ENCODE results near the gene FKBP5. TPM values are rescaled to one million over a fixed set of nuclear protein-coding genes. Genes with fewer than 3 reads are reported as not detected.
A peak's percentile ranks its signal among the peaks of the same experiment; 100 is the strongest.

The FKBP5 gene
- total and polyA plus RNA-seq, 2 experiments from 2014 or later: 73.6 to 254 TPM

DNA sequence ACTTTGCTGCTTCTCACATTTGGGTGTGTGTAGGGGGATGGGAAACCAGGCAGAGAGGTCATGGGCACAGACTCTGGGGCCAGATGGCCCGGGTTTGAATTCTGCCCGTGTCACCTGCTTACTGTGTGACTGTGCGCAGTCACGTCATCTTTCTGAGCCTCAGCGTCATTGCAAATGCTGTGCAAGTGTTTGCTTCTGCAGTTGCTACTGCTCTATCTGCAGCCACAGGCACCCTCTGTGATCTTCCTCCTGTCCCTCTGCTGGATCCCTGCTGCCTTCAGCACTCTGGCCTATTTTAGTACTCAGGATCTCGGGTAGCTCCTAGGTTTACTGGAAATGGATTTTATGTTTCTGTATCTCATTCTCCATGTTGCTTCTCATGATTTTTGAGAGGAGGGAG lies 135.4 kb downstream of the FKBP5 start:
- no peak overlapping the region for H2AFZ ChIP-seq

DNA sequence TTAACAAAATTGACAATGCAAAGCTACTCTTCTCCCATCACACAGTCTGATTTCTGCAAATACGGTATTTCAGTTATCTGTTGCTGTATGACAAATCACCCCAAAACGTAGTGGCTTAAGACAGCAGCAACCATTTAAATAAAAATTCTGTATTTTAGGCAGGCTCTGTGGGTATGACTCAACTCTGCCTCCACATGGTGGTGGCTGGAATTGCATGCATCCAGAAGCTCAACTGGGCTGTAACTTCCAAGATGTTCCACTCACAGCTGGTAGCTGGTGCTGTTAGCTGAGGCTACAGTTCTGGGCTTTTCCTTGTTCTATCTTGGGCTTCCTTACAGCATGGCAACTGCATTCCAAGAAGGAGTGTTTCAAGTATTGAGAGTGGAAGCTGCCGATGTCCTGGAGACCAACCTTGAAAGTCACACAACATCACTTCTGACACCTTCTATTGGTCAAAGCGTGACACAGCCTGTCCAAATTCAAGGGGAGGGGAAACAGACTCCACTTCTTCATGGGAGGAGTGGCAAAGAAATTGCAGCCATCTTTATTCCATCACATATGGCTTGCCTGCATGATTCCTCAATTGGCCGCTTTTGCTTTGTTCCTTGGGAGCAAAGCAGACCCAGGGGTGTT lies 136.3 kb downstream of the FKBP5 start:
- WGBS (ENCODE audit: low lambda C conversion rate, missing lambda C conversion rate): 78% methylated on average over 5 of the region's 5 CpGs
- H2AFZ ChIP-seq: no peak overlapping the region

More for the DNA sequence above, 135.4 kb downstream of the FKBP5 start:
- Histone ChIP-seq H3K9me2 (replicated peaks; ENCODE audit: insufficient read depth) (no peaks in the 10 kb centered on the region), H3K4me2 (no peak overlapping the region), H3K27me3 (no peaks in the 10 kb centered on the region), H4K20me1 (ENCODE audit: insufficient read depth, poor library complexity, severe bottlenecking) (no peaks in the 10 kb centered on the region), H3K9me3 (ENCODE audit: low read depth) (no peaks in the 10 kb centered on the region), H3K4me3 (no peak overlapping the region), H3K27ac (no peak overlapping the region), H3K4me1 (ENCODE audit: insufficient read depth) (no peaks in the 10 kb centered on the region), H3K79me2 (no peaks in the 10 kb centered on the region), H3K36me3 (replicated peaks; ENCODE audit: insufficient read depth, low read depth) (no peaks in the 10 kb centered on the region)
- TF ChIP-seq EZH2 (IDR thresholded peaks at IDR 0.05; ENCODE audit: borderline replicate concordance): no peak
- TF ChIP-seq, protein P1, sequence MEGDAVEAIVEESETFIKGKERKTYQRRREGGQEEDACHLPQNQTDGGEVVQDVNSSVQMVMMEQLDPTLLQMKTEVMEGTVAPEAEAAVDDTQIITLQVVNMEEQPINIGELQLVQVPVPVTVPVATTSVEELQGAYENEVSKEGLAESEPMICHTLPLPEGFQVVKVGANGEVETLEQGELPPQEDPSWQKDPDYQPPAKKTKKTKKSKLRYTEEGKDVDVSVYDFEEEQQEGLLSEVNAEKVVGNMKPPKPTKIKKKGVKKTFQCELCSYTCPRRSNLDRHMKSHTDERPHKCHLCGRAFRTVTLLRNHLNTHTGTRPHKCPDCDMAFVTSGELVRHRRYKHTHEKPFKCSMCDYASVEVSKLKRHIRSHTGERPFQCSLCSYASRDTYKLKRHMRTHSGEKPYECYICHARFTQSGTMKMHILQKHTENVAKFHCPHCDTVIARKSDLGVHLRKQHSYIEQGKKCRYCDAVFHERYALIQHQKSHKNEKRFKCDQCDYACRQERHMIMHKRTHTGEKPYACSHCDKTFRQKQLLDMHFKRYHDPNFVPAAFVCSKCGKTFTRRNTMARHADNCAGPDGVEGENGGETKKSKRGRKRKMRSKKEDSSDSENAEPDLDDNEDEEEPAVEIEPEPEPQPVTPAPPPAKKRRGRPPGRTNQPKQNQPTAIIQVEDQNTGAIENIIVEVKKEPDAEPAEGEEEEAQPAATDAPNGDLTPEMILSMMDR (IDR thresholded peaks at IDR 0.05; ENCODE audit: poor library complexity): no peak
- TF ChIP-seq EZH2phosphoT487 (IDR thresholded peaks at IDR 0.05; ENCODE audit: low read depth, severe bottlenecking, unreplicated experiment): no peak
- no peak for DNase-seq (ENCODE audit: low spot score)
- 91% methylated on average over 6 of the region's 6 CpGs for WGBS (ENCODE audit: low lambda C conversion rate, missing lambda C conversion rate)

DNA sequence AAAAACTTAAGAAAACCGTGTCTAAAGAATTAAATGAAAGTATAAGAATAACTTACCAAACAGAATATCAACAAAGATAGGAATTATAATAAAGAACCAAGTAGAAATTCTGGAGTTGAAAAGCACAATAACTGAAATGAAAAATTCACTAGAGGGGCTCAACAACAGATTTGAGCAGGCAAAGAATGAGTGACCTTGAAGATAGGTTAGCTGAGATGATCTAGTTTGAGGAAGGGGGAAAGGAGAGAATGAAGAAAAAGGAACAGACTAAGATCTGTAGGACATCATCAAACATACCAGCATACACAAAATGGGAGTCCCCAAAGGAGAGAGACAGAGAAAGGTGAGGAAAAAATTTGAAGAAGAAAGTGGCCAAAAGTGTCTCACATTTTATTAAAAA lies 138.3 kb downstream of the FKBP5 start:
- H3K9me2 ChIP-seq (replicated peaks; ENCODE audit: insufficient read depth): no peaks in the 10 kb centered on the region
- DNase-seq (ENCODE audit: low spot score): no peak
- no peaks in the 10 kb centered on the region for H3K4me1 ChIP-seq (ENCODE audit: insufficient read depth)
- H3K27ac ChIP-seq: no peak overlapping the region
- TF ChIP-seq EZH2phosphoT487 (IDR thresholded peaks at IDR 0.05; ENCODE audit: low read depth, severe bottlenecking, unreplicated experiment) (no peak), EZH2 (IDR thresholded peaks at IDR 0.05; ENCODE audit: borderline replicate concordance) (no peak)
- TF ChIP-seq, protein P1 (IDR thresholded peaks at IDR 0.05; ENCODE audit: poor library complexity): no peak
- no peaks in the 10 kb centered on the region for H3K27me3 ChIP-seq
- H3K9me3 ChIP-seq (ENCODE audit: low read depth): no peaks in the 10 kb centered on the region
- H3K4me3 ChIP-seq: no peak overlapping the region
- no peaks in the 10 kb centered on the region for H3K36me3 ChIP-seq (replicated peaks; ENCODE audit: insufficient read depth, low read depth)
- 84% methylated on average over 1 of the region's 1 CpG for WGBS (ENCODE audit: low lambda C conversion rate, missing lambda C conversion rate)
- H3K4me2 ChIP-seq: no peak overlapping the region
- no peak overlapping the region for H2AFZ ChIP-seq
- H4K20me1 ChIP-seq (ENCODE audit: insufficient read depth, poor library complexity, severe bottlenecking): no peaks in the 10 kb centered on the region
- H3K79me2 ChIP-seq: no peaks in the 10 kb centered on the region

More for the DNA sequence above, 136.3 kb downstream of the FKBP5 start:
- H4K20me1 ChIP-seq (ENCODE audit: insufficient read depth, poor library complexity, severe bottlenecking): no peaks in the 10 kb centered on the region
- H3K79me2 ChIP-seq: no peaks in the 10 kb centered on the region
- H3K9me3 ChIP-seq (ENCODE audit: low read depth): no peaks in the 10 kb centered on the region
- H3K9me2 ChIP-seq (replicated peaks; ENCODE audit: insufficient read depth): no peaks in the 10 kb centered on the region
- H3K4me1 ChIP-seq (ENCODE audit: insufficient read depth): no peaks in the 10 kb centered on the region
- H3K36me3 ChIP-seq (replicated peaks; ENCODE audit: insufficient read depth, low read depth): no peaks in the 10 kb centered on the region
- TF ChIP-seq, protein P1 (IDR thresholded peaks at IDR 0.05; ENCODE audit: poor library complexity): peak; percentile 49
- TF ChIP-seq EZH2 (IDR thresholded peaks at IDR 0.05; ENCODE audit: borderline replicate concordance): no peak
- DNase-seq (ENCODE audit: low spot score): peak; percentile 24
- H3K27me3 ChIP-seq: no peaks in the 10 kb centered on the region
- no peak overlapping the region for H3K27ac ChIP-seq
- no peak overlapping the region for H3K4me2 ChIP-seq
- H3K4me3 ChIP-seq: no peak overlapping the region
